Glutamatergic neuron (in vitro differentiated cells): ENCODE results near the gene MSMO1. TPM values are rescaled to one million over a fixed set of nuclear protein-coding genes. Genes with fewer than 3 reads are reported as not detected.

Experiments used
- DNase-seq: peaks from one replicate; pipeline ENCODE4 v3.0.0; 2022
- H3K27ac Mint-ChIP-seq: one replicate; pipeline ENCODE4 v1.8.0; 2020; ENCODE audit warnings: mild to moderate bottlenecking, mixed read lengths, inconsistent platforms; ENCODE audit not compliant: unreplicated experiment
- H3K27me3 Mint-ChIP-seq: one replicate; pipeline ENCODE4 v1.8.0; 2020; ENCODE audit warnings: mild to moderate bottlenecking, moderate library complexity, mixed read lengths, inconsistent platforms; ENCODE audit not compliant: unreplicated experiment
- H3K36me3 Mint-ChIP-seq: one replicate; pipeline ENCODE4 v1.8.0; 2020; ENCODE audit warnings: mild to moderate bottlenecking, mixed read lengths, inconsistent platforms; ENCODE audit not compliant: unreplicated experiment
- H3K4me1 Mint-ChIP-seq: one replicate; pipeline ENCODE4 v1.8.0; 2020; ENCODE audit warnings: mild to moderate bottlenecking, low read depth, mixed read lengths, inconsistent platforms; ENCODE audit not compliant: unreplicated experiment
- H3K4me3 Mint-ChIP-seq: one replicate; pipeline ENCODE4 v1.8.0; 2020; ENCODE audit warnings: mild to moderate bottlenecking, mixed read lengths, inconsistent platforms; ENCODE audit not compliant: unreplicated experiment
- H3K9me3 Mint-ChIP-seq: one replicate; pipeline ENCODE4 v1.8.0; 2020; ENCODE audit warnings: mild to moderate bottlenecking, moderate library complexity, mixed read lengths, inconsistent platforms; ENCODE audit not compliant: unreplicated experiment
- total RNA-seq: library from RNA; stranded (reverse); fragmentation: NEBNext Ultra II Directional; extraction: Animal tissue kit (Norgen Biotek cat#: 25700); gene quantifications from one replicate; pipeline ENCODE4 v1.2.1, GENCODE V29; 2021; ENCODE audit not compliant: unreplicated experiment
- TF ChIP-seq, protein P1 (sequence below): fragments of 200-600 bp; sonication (generic); IDR thresholded peaks from one replicate; pipeline ENCODE4 v1.5.0; 2021; ENCODE audit not compliant: partially characterized antibody, unreplicated experiment

Gene MSMO1
- total RNA-seq, 1 donor from 2014 or later, result 180 TPM

DNA sequence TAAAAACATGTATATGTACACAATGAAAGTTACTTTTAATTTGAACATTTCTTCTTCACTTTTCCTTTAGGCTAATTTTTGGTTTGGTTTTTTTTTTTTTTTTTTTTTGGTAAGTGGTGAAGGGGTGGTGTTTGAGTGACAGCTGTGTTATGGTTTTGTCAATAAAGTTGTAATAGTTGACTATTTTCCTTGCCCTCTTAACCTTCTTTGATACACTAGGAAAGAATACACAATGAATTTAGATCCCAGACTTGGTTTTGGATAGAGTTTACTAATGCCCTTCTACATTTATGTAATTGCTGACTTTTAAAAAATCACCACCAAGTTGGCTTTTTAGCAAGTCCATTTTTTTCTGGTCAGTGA is 38.1 kb upstream of the MSMO1 start:
- Mint-ChIP-seq H3K4me3 (no peak overlapping the region), H3K36me3 (peaks cover 5% of the 10 kb centered on the region), H3K27me3 (no peaks in the 10 kb centered on the region), H3K9me3 (no peaks in the 10 kb centered on the region), H3K27ac (no peak overlapping the region), H3K4me1 (no peaks in the 10 kb centered on the region)
- TF ChIP-seq, protein P1, sequence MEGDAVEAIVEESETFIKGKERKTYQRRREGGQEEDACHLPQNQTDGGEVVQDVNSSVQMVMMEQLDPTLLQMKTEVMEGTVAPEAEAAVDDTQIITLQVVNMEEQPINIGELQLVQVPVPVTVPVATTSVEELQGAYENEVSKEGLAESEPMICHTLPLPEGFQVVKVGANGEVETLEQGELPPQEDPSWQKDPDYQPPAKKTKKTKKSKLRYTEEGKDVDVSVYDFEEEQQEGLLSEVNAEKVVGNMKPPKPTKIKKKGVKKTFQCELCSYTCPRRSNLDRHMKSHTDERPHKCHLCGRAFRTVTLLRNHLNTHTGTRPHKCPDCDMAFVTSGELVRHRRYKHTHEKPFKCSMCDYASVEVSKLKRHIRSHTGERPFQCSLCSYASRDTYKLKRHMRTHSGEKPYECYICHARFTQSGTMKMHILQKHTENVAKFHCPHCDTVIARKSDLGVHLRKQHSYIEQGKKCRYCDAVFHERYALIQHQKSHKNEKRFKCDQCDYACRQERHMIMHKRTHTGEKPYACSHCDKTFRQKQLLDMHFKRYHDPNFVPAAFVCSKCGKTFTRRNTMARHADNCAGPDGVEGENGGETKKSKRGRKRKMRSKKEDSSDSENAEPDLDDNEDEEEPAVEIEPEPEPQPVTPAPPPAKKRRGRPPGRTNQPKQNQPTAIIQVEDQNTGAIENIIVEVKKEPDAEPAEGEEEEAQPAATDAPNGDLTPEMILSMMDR, result no peak
- DNase-seq, result no peak

DNA sequence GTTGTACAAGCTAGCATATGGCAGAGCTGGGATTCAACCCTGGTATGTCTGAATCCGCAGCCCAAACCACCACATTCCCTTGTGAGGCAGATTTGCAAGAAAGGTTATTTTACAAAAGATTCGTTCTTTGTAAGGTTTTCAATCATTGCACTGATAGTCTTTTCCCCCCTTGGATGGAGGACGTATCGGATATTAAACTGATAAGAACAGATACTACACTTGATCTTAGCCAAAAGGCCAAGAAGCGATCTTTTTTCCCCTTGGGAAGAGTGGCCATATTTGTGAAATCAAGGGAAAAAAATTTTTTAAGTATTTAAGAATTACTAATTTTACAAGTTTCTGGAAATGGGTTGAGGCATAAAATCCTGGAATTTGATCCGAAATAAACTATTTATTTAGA is 34.4 kb upstream of the MSMO1 start:
- no peaks in the 10 kb centered on the region for H3K36me3 Mint-ChIP-seq
- no peaks in the 10 kb centered on the region for H3K4me1 Mint-ChIP-seq
- peaks cover 2% of the 10 kb centered on the region for H3K9me3 Mint-ChIP-seq
- H3K27ac Mint-ChIP-seq, result no peak overlapping the region
- H3K4me3 Mint-ChIP-seq, result no peak overlapping the region
- H3K27me3 Mint-ChIP-seq, result no peaks in the 10 kb centered on the region
- TF ChIP-seq, protein P1, result no peak
- DNase-seq, result no peak

DNA sequence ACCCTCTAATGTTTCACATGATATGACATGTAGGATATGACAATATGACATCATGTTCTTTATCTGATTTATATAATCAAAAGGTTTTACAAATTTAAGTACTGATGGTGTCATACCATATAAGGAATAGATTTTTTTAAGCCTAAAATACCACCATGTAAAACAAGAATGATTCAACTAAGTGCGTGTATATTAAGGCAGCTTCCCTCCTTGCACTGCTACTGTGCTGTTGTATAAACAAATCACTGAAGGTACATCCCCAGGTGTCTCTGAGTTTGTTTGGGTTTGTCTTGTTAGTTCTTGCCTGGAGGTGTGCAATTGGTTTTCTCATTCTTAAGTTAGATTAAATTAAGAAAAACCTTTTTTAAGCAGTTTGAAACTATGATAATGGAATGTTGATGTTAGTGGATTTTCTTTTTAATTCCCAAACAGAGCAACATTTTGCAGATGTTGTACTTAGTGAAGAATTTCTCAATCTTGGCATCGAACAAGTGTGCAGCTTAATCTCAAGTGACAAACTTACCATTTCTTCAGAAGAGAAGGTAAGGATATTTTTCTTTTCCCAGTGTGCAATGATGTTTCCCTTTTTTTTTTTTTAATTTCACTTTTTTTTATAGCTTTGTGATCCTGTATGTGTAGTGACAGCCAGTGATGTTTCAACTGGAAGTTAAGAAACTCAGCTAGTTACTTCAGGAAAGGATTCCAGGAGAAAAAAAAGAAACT is 33.4 kb upstream of the MSMO1 start:
- Mint-ChIP-seq H3K4me3 (no peak overlapping the region), H3K9me3 (peaks cover 2% of the 10 kb centered on the region), H3K36me3 (no peaks in the 10 kb centered on the region), H3K27ac (no peak overlapping the region), H3K27me3 (no peaks in the 10 kb centered on the region), H3K4me1 (no peaks in the 10 kb centered on the region)
- no peak for DNase-seq
- TF ChIP-seq, protein P1, result no peak

DNA sequence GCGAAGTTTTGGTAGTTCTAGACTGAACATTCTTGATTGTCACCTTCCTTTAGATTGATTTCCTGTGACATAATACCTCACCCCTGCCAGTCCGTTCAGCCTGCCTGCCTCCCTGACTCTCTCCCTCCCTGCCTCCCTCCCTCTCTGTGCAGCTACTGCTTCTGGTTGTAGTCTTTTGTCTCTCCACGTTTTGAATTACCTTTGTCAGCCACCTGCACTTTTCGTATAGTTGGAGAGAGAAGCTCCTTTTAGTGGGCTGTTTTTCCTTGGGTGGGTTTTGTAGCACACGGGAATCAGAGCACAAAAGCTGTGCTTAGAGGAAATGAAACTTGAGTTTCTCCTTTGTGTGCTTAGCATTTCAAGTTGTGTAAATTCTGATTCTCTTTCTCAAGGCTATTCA is 32.6 kb upstream of the MSMO1 start:
- H3K9me3 Mint-ChIP-seq, result peaks cover 2% of the 10 kb centered on the region
- no peak for DNase-seq
- H3K27ac Mint-ChIP-seq, result no peak overlapping the region
- TF ChIP-seq, protein P1, result no peak
- no peaks in the 10 kb centered on the region for H3K27me3 Mint-ChIP-seq
- no peaks in the 10 kb centered on the region for H3K4me1 Mint-ChIP-seq
- no peak overlapping the region for H3K4me3 Mint-ChIP-seq
- H3K36me3 Mint-ChIP-seq, result no peaks in the 10 kb centered on the region

DNA sequence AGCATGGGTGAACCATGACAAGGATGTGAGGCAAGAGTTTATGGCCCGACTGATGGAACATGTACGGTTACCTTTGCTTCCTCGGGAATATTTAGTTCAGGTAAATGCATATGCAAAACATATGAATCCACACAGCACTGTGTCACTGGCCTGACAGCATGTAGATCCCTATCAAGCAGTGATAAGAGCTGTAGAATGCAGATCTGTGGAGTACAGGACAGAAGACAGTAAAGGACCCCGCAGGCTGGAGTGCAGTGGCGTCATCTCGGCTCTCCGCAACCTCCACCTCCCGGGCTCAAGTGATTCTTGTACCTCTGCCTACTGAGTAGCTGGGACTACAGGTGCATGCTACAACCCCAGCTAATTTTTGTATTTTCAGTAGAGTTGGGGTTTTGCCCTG is 29.8 kb upstream of the MSMO1 start:
- peaks cover 2% of the 10 kb centered on the region for H3K9me3 Mint-ChIP-seq
- TF ChIP-seq, protein P1, result no peak

More for the DNA sequence above, 29.8 kb upstream of the MSMO1 start:
- no peak overlapping the region for H3K4me3 Mint-ChIP-seq
- H3K27me3 Mint-ChIP-seq, result no peaks in the 10 kb centered on the region
- DNase-seq, result no peak
- no peaks in the 10 kb centered on the region for H3K36me3 Mint-ChIP-seq
- H3K27ac Mint-ChIP-seq, result no peak overlapping the region
- peaks cover 4% of the 10 kb centered on the region for H3K4me1 Mint-ChIP-seq
